HEK293 (cell line): ENCODE data around the gene SLC35E2B.

Experiments used
- BCL11B ChIP-seq: fragments of 450-650 bp; formaldehyde crosslinking; IDR thresholded peaks from 2 replicates; pipeline ENCODE4 v1.5.1; 2016; ENCODE audit warnings: low read depth, missing biosample characterization, missing genetic modification characterization
- KLF10 ChIP-seq: fragments of 450-650 bp; IDR thresholded peaks from 2 replicates; pipeline ENCODE4 v1.5.1; 2018; ENCODE audit warnings: missing biosample characterization, mild to moderate bottlenecking, missing genetic modification characterization
- KLF7 ChIP-seq: fragments of 450-650 bp; formaldehyde crosslinking; IDR thresholded peaks from 2 replicates; pipeline ENCODE4 v1.5.1; 2016; ENCODE audit warnings: missing biosample characterization, missing genetic modification characterization, borderline replicate concordance
- SCRT1 ChIP-seq: fragments of 450-650 bp; formaldehyde crosslinking; IDR thresholded peaks from 2 replicates; pipeline ENCODE4 v1.5.1; 2016; ENCODE audit warnings: missing biosample characterization, missing genetic modification characterization, borderline replicate concordance
- TRIM28 ChIP-seq: IDR thresholded peaks from 2 replicates; pipeline ENCODE4 v1.6.1; 2011; ENCODE audit warnings: low read length, control low read depth, borderline replicate concordance
- ZBTB8A ChIP-seq: fragments of 450-650 bp; formaldehyde crosslinking; IDR thresholded peaks from 2 replicates; pipeline ENCODE4 v1.5.1; 2016; ENCODE audit warnings: missing biosample characterization, missing genetic modification characterization
- ZNF112 ChIP-seq: fragments of 450-650 bp; formaldehyde crosslinking; IDR thresholded peaks from 2 replicates; pipeline ENCODE4 v1.5.0; 2017; ENCODE audit warnings: missing biosample characterization, missing genetic modification characterization
- ZNF114 ChIP-seq: fragments of 450-650 bp; formaldehyde crosslinking; IDR thresholded peaks from 2 replicates; pipeline ENCODE4 v1.5.0; 2017; ENCODE audit warnings: missing biosample characterization, missing genetic modification characterization
- ZNF184 ChIP-seq: fragments of 450-650 bp; IDR thresholded peaks from 2 replicates; pipeline ENCODE4 v1.5.1; 2018; ENCODE audit warnings: missing biosample characterization, mild to moderate bottlenecking, missing genetic modification characterization
- ZNF221 ChIP-seq: fragments of 450-650 bp; formaldehyde crosslinking; IDR thresholded peaks from 2 replicates; pipeline ENCODE4 v1.5.1; 2017; ENCODE audit warnings: missing biosample characterization, missing genetic modification characterization, borderline replicate concordance
- ZNF423 ChIP-seq: fragments of 450-650 bp; formaldehyde crosslinking; IDR thresholded peaks from 2 replicates; pipeline ENCODE4 v1.5.1; 2016; ENCODE audit warnings: missing biosample characterization, missing genetic modification characterization
- ZNF426 ChIP-seq: fragments of 450-650 bp; formaldehyde crosslinking; IDR thresholded peaks from 2 replicates; pipeline ENCODE4 v1.5.1; 2017; ENCODE audit warnings: missing biosample characterization, missing genetic modification characterization, mild to moderate bottlenecking, inconsistent platforms, moderate library complexity
- ZNF501 ChIP-seq: fragments of 450-650 bp; formaldehyde crosslinking; IDR thresholded peaks from 2 replicates; pipeline ENCODE4 v1.5.1; 2016; ENCODE audit warnings: missing biosample characterization, missing genetic modification characterization
- ZNF555 ChIP-seq: fragments of 450-650 bp; formaldehyde crosslinking; conservative IDR thresholded peaks from 2 replicates; pipeline ENCODE4 v1.5.1; 2017; ENCODE audit warnings: missing biosample characterization, mild to moderate bottlenecking, missing genetic modification characterization, inconsistent platforms
- ZNF623 ChIP-seq: fragments of 450-650 bp; formaldehyde crosslinking; IDR thresholded peaks from 2 replicates; pipeline ENCODE4 v1.5.1; 2016; ENCODE audit warnings: missing biosample characterization, missing genetic modification characterization
- ZNF626 ChIP-seq: fragments of 450-650 bp; sonication (Bioruptor Pico); formaldehyde crosslinking; IDR thresholded peaks from 2 replicates; pipeline ENCODE4 v1.5.1; 2018; ENCODE audit warnings: missing biosample characterization, missing genetic modification characterization, inconsistent platforms
- ZSCAN30 ChIP-seq: fragments of 450-650 bp; IDR thresholded peaks from 2 replicates; pipeline ENCODE4 v1.5.1; 2018; ENCODE audit warnings: missing biosample characterization, mild to moderate bottlenecking, missing genetic modification characterization, moderate library complexity
- ZXDB ChIP-seq: fragments of 450-650 bp; formaldehyde crosslinking; IDR thresholded peaks from 2 replicates; pipeline ENCODE4 v1.5.1; 2016; ENCODE audit warnings: missing biosample characterization, missing genetic modification characterization
- TF ChIP-seq, protein P1 (sequence below): fragments of 450-650 bp; formaldehyde crosslinking; IDR thresholded peaks from 2 replicates; pipeline ENCODE4 v1.5.1; 2016; ENCODE audit warnings: missing biosample characterization, missing genetic modification characterization, borderline replicate concordance
- TF ChIP-seq, protein P2 (sequence below): fragments of 450-650 bp; formaldehyde crosslinking; IDR thresholded peaks from 2 replicates; pipeline ENCODE4 v1.5.1; 2016; ENCODE audit warnings: missing biosample characterization, missing genetic modification characterization
- TF ChIP-seq, protein P3 (sequence below): fragments of 450-650 bp; formaldehyde crosslinking; optimal IDR thresholded peaks from 2 replicates; pipeline ENCODE3; 2016; ENCODE audit warnings: missing biosample characterization, mild to moderate bottlenecking, missing genetic modification characterization
- TF ChIP-seq, protein P4 (sequence below): fragments of 450-650 bp; formaldehyde crosslinking; IDR thresholded peaks from 2 replicates; pipeline ENCODE4 v1.5.1; 2016; ENCODE audit warnings: missing biosample characterization, missing genetic modification characterization
- TF ChIP-seq, protein P5 (sequence below): fragments of 450-650 bp; formaldehyde crosslinking; IDR thresholded peaks from 2 replicates; pipeline ENCODE4 v1.5.1; 2016; ENCODE audit warnings: missing biosample characterization, missing genetic modification characterization, borderline replicate concordance
- TF ChIP-seq, protein P6 (sequence below): fragments of 450-650 bp; formaldehyde crosslinking; IDR thresholded peaks from 2 replicates; pipeline ENCODE4 v1.5.1; 2016; ENCODE audit warnings: missing biosample characterization, missing genetic modification characterization
- TF ChIP-seq, protein P7 (sequence below): fragments of 450-650 bp; formaldehyde crosslinking; IDR thresholded peaks from 2 replicates; pipeline ENCODE4 v1.5.1; 2017; ENCODE audit warnings: missing biosample characterization, mild to moderate bottlenecking, missing genetic modification characterization, moderate library complexity

The SLC35E2B gene

DNA sequence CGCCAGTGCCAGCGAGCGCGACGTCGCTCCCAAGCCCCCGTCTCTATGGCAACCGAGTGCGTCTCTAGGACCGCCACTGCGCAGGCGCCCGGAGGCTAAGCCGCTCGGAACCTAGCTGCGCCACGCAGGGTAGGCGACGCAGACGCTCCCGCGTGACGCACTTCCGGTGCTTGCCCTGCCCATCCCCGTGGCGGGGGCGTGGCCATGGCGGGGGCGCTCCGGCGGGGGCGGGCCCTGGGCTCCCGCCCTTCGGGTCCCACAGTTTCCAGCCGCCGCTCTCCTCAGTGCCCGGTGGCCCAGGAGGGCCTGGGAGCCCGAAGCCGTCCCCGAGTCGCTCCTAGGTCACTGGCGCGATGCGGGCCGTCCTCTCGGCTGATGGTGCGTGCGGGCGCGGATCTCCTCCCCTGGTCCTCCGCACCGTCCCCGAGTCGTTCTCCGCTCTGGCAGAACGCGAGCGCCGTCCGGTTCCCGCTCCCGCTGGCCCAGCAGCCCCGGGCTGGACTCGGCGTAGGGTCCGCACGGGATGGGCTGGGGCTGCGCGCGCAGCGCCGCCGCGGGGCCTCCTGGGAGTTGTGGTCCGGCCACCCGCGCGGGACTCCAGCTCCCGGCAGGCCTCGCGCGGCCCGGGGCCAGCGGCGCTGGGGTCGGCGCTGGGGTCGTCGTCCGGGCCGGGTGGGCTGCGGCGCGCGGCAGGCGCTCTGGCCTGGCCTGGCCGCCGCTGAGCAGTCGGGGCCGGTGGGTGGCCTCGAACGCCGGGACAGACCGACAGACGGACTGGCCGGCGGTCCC, 77.1 kb downstream of the SLC35E2B start, which contains the start of gene MIB2 (continued):
- TF ChIP-seq BCL11B (peak; percentile 93), ZXDB (tag by site-specific recombination) (peak; percentile 92), ZNF426 (tag by site-specific recombination) (no peak), TRIM28 (no peak), ZNF623 (no peak), ZNF112 (tag by site-specific recombination) (no peak), ZNF184 (tag by site-specific recombination) (peak; percentile 64; the same call in 1 of the 2 replicates), KLF10 (tag by site-specific recombination) (peak; percentile 85), SCRT1 (tag by site-specific recombination) (no peak), ZNF626 (tag by site-specific recombination) (no peak), ZBTB8A (tag by site-specific recombination) (peak; percentile 93), ZSCAN30 (tag by site-specific recombination) (peak; percentile 88; the same call in 1 of the 2 replicates), ZNF423 (tag by site-specific recombination) (0 out of 2 replicates have a peak, but pooled peaks have one; percentile 38), KLF7 (tag by site-specific recombination) (peak; percentile 79; the same call in 1 of the 2 replicates), ZNF501 (tag by site-specific recombination) (peak; percentile 92), ZNF221 (no peak), ZNF555 (tag by site-specific recombination) (no peak), ZNF114 (tag by site-specific recombination) (no peak)
- TF ChIP-seq, protein P1, sequence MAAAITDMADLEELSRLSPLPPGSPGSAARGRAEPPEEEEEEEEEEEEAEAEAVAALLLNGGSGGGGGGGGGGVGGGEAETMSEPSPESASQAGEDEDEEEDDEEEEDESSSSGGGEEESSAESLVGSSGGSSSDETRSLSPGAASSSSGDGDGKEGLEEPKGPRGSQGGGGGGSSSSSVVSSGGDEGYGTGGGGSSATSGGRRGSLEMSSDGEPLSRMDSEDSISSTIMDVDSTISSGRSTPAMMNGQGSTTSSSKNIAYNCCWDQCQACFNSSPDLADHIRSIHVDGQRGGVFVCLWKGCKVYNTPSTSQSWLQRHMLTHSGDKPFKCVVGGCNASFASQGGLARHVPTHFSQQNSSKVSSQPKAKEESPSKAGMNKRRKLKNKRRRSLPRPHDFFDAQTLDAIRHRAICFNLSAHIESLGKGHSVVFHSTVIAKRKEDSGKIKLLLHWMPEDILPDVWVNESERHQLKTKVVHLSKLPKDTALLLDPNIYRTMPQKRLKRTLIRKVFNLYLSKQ: no peak
- TF ChIP-seq, protein P2, sequence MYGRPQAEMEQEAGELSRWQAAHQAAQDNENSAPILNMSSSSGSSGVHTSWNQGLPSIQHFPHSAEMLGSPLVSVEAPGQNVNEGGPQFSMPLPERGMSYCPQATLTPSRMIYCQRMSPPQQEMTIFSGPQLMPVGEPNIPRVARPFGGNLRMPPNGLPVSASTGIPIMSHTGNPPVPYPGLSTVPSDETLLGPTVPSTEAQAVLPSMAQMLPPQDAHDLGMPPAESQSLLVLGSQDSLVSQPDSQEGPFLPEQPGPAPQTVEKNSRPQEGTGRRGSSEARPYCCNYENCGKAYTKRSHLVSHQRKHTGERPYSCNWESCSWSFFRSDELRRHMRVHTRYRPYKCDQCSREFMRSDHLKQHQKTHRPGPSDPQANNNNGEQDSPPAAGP: peak; percentile 96
- TF ChIP-seq, protein P3, sequence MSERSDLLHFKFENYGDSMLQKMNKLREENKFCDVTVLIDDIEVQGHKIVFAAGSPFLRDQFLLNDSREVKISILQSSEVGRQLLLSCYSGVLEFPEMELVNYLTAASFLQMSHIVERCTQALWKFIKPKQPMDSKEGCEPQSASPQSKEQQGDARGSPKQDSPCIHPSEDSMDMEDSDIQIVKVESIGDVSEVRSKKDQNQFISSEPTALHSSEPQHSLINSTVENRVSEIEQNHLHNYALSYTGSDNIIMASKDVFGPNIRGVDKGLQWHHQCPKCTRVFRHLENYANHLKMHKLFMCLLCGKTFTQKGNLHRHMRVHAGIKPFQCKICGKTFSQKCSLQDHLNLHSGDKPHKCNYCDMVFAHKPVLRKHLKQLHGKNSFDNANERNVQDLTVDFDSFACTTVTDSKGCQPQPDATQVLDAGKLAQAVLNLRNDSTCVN: peak; percentile 94
- TF ChIP-seq, protein P4, sequence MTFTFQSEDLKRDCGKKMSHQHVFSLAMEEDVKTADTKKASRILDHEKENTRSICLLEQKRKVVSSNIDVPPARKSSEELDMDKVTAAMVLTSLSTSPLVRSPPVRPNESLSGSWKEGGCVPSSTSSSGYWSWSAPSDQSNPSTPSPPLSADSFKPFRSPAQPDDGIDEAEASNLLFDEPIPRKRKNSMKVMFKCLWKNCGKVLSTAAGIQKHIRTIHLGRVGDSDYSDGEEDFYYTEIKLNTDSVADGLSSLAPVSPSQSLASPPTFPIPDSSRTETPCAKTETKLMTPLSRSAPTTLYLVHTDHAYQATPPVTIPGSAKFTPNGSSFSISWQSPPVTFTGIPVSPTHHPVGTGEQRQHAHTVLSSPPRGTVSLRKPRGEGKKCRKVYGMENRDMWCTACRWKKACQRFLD: no peak
- TF ChIP-seq, protein P5, sequence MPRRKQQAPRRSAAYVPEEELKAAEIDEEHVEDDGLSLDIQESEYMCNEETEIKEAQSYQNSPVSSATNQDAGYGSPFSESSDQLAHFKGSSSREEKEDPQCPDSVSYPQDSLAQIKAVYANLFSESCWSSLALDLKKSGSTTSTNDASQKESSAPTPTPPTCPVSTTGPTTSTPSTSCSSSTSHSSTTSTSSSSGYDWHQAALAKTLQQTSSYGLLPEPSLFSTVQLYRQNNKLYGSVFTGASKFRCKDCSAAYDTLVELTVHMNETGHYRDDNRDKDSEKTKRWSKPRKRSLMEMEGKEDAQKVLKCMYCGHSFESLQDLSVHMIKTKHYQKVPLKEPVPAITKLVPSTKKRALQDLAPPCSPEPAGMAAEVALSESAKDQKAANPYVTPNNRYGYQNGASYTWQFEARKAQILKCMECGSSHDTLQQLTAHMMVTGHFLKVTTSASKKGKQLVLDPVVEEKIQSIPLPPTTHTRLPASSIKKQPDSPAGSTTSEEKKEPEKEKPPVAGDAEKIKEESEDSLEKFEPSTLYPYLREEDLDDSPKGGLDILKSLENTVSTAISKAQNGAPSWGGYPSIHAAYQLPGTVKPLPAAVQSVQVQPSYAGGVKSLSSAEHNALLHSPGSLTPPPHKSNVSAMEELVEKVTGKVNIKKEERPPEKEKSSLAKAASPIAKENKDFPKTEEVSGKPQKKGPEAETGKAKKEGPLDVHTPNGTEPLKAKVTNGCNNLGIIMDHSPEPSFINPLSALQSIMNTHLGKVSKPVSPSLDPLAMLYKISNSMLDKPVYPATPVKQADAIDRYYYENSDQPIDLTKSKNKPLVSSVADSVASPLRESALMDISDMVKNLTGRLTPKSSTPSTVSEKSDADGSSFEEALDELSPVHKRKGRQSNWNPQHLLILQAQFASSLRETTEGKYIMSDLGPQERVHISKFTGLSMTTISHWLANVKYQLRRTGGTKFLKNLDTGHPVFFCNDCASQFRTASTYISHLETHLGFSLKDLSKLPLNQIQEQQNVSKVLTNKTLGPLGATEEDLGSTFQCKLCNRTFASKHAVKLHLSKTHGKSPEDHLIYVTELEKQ (tag by site-specific recombination): no peak; the same call in 1 of the 2 replicates
- TF ChIP-seq, protein P6, sequence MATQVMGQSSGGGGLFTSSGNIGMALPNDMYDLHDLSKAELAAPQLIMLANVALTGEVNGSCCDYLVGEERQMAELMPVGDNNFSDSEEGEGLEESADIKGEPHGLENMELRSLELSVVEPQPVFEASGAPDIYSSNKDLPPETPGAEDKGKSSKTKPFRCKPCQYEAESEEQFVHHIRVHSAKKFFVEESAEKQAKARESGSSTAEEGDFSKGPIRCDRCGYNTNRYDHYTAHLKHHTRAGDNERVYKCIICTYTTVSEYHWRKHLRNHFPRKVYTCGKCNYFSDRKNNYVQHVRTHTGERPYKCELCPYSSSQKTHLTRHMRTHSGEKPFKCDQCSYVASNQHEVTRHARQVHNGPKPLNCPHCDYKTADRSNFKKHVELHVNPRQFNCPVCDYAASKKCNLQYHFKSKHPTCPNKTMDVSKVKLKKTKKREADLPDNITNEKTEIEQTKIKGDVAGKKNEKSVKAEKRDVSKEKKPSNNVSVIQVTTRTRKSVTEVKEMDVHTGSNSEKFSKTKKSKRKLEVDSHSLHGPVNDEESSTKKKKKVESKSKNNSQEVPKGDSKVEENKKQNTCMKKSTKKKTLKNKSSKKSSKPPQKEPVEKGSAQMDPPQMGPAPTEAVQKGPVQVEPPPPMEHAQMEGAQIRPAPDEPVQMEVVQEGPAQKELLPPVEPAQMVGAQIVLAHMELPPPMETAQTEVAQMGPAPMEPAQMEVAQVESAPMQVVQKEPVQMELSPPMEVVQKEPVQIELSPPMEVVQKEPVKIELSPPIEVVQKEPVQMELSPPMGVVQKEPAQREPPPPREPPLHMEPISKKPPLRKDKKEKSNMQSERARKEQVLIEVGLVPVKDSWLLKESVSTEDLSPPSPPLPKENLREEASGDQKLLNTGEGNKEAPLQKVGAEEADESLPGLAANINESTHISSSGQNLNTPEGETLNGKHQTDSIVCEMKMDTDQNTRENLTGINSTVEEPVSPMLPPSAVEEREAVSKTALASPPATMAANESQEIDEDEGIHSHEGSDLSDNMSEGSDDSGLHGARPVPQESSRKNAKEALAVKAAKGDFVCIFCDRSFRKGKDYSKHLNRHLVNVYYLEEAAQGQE (tag by site-specific recombination): peak; percentile 52; the same call in 1 of the 2 replicates
- TF ChIP-seq, protein P7, sequence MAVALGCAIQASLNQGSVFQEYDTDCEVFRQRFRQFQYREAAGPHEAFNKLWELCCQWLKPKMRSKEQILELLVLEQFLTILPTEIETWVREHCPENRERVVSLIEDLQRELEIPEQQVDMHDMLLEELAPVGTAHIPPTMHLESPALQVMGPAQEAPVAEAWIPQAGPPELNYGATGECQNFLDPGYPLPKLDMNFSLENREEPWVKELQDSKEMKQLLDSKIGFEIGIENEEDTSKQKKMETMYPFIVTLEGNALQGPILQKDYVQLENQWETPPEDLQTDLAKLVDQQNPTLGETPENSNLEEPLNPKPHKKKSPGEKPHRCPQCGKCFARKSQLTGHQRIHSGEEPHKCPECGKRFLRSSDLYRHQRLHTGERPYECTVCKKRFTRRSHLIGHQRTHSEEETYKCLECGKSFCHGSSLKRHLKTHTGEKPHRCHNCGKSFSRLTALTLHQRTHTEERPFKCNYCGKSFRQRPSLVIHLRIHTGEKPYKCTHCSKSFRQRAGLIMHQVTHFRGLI (tag by site-specific recombination): 0 out of 2 replicates have a peak, but pooled peaks have one; percentile 12
